Ishikawa (cell line): ENCODE data around the gene STPG2.

Experiments
- EGR1 ChIP-seq: IDR thresholded peaks from 2 replicates; pipeline ENCODE4 v1.6.1; 2012
- YY1 ChIP-seq: IDR thresholded peaks from 2 replicates; pipeline ENCODE4 v1.6.1; 2012; ENCODE audit warnings: low read depth

DNA sequence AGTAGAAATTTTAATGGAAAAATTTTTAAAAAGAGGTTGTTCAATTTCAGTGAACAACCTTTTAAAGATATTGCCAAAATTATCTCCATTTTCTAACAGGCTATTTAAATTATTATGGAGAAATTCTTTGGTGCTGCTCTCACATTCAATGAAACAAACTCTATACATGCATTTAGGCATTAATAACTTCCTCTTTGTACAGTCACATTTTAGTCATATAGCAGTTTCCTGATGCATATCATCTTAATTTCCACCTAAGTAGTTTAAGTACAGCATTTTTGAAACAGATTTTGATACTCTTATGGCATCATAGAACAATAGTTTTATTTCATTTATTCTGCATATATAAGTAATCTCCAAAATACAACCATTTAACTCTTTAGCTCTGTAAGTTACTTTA lies 500.1 kb downstream of the STPG2 start:
- no peak for TF ChIP-seq YY1
- no peak for TF ChIP-seq EGR1
